Measurements from ENCODE around the gene TRMT10A.
"Not testable (repeated sequence)": the region's sequence is repeated elsewhere in the genome, so short reads cannot be mapped to it uniquely, and the experiment has no call there.

TRMT10A gene

GRCh38 chr4:99540277-99540939 is 23.4 kb downstream of the TRMT10A start:
- FAIRE-seq (no peak), DNase-seq (ENCODE audit: insufficient read length) (no peak)
- TF ChIP-seq POLR2AphosphoS5 (IDR thresholded peaks at IDR 0.05; ENCODE audit: low read depth, low read length) (no peak), TAF1 (IDR thresholded peaks at IDR 0.05; ENCODE audit: borderline replicate concordance, low read depth, low read length) (no peak), POLR2A (IDR thresholded peaks at IDR 0.05; ENCODE audit: low read depth, low read length) (no peak)

- TF ChIP-seq POLR2AphosphoS5 (IDR thresholded peaks at IDR 0.05; ENCODE audit: low read depth, low read length), result no peak
- no peak for TF ChIP-seq POLR2A (IDR thresholded peaks at IDR 0.05; ENCODE audit: low read depth, low read length)
- TF ChIP-seq TAF1 (IDR thresholded peaks at IDR 0.05; ENCODE audit: borderline replicate concordance, low read depth, low read length), result no peak
- DNase-seq (ENCODE audit: insufficient read length) (no peak), FAIRE-seq (no peak)
Measured at GRCh38 chr4:99537674-99538073, 26.2 kb downstream of the TRMT10A start.

- DNase-seq (ENCODE audit: insufficient read length), result no peak
- no peak for FAIRE-seq
- no peak for TF ChIP-seq TAF1 (IDR thresholded peaks at IDR 0.05; ENCODE audit: borderline replicate concordance, low read depth, low read length)
- TF ChIP-seq POLR2AphosphoS5 (IDR thresholded peaks at IDR 0.05; ENCODE audit: low read depth, low read length), result no peak
Measured at GRCh38 chr4:99536848-99537247, 27.0 kb downstream of the TRMT10A start.

GRCh38 chr4:99536271-99536670 is 27.6 kb downstream of the TRMT10A start:
- TF ChIP-seq POLR2A (IDR thresholded peaks at IDR 0.05; ENCODE audit: low read depth, low read length), result no peak
- TF ChIP-seq POLR2AphosphoS5 (IDR thresholded peaks at IDR 0.05; ENCODE audit: low read depth, low read length), result no peak
- no peak for TF ChIP-seq TAF1 (IDR thresholded peaks at IDR 0.05; ENCODE audit: borderline replicate concordance, low read depth, low read length)
- FAIRE-seq (no peak), DNase-seq (ENCODE audit: insufficient read length) (no peak)

- DNase-seq (ENCODE audit: insufficient read length); FAIRE-seq: not testable (repeated sequence)
Measured at GRCh38 chr4:99534699-99535098, 29.1 kb downstream of the TRMT10A start.

- DNase-seq (ENCODE audit: insufficient read length) (no peak), FAIRE-seq (no peak)
- TF ChIP-seq POLR2AphosphoS5 (IDR thresholded peaks at IDR 0.05; ENCODE audit: low read depth, low read length), result no peak
Measured at GRCh38 chr4:99529956-99530355, 33.9 kb downstream of the TRMT10A start.

- FAIRE-seq, result no peak
- TF ChIP-seq TAF1 (IDR thresholded peaks at IDR 0.05; ENCODE audit: borderline replicate concordance, low read depth, low read length) (no peak), POLR2AphosphoS5 (IDR thresholded peaks at IDR 0.05; ENCODE audit: low read depth, low read length) (no peak), POLR2A (IDR thresholded peaks at IDR 0.05; ENCODE audit: low read depth, low read length) (no peak)
- no peak for DNase-seq (ENCODE audit: insufficient read length)
Measured at GRCh38 chr4:99529228-99529627, 34.6 kb downstream of the TRMT10A start.

- DNase-seq (ENCODE audit: insufficient read length) (no peak), FAIRE-seq (no peak)
- no peak for TF ChIP-seq POLR2A (IDR thresholded peaks at IDR 0.05; ENCODE audit: low read depth, low read length)
Measured at GRCh38 chr4:99518601-99519295, 45.1 kb downstream of the TRMT10A start.

GRCh38 chr4:99510721-99511120 is 53.1 kb downstream of the TRMT10A start, which contains the start of gene C4orf17:
TSS of gene C4orf17 (plus strand) at chr4:99511021. CDS start at chr4:99513082, 2,061 bp downstream.
- TF ChIP-seq TAF1 (IDR thresholded peaks at IDR 0.05; ENCODE audit: borderline replicate concordance, low read depth, low read length) (no peak), POLR2AphosphoS5 (IDR thresholded peaks at IDR 0.05; ENCODE audit: low read depth, low read length) (no peak)
- DNase-seq (ENCODE audit: insufficient read length) (no peak), FAIRE-seq (no peak)

- TF ChIP-seq POLR2A (IDR thresholded peaks at IDR 0.05; ENCODE audit: low read depth, low read length), result no peak
- no peak for TF ChIP-seq POLR2AphosphoS5 (IDR thresholded peaks at IDR 0.05; ENCODE audit: low read depth, low read length)
- TF ChIP-seq TAF1 (IDR thresholded peaks at IDR 0.05; ENCODE audit: borderline replicate concordance, low read depth, low read length), result no peak
- FAIRE-seq, result no peak
- no peak for DNase-seq (ENCODE audit: insufficient read length)
Measured at GRCh38 chr4:99507762-99508161, 56.1 kb downstream of the TRMT10A start.

GRCh38 chr4:99507349-99507748 is 56.5 kb downstream of the TRMT10A start:
- FAIRE-seq (no peak), DNase-seq (ENCODE audit: insufficient read length) (no peak)
- no peak for TF ChIP-seq POLR2A (IDR thresholded peaks at IDR 0.05; ENCODE audit: low read depth, low read length)

GRCh38 chr4:99506781-99507180 is 57.1 kb downstream of the TRMT10A start:
- TF ChIP-seq POLR2AphosphoS5 (IDR thresholded peaks at IDR 0.05; ENCODE audit: low read depth, low read length) (no peak), TAF1 (IDR thresholded peaks at IDR 0.05; ENCODE audit: borderline replicate concordance, low read depth, low read length) (no peak), POLR2A (IDR thresholded peaks at IDR 0.05; ENCODE audit: low read depth, low read length) (no peak)
- FAIRE-seq, result no peak
- DNase-seq (ENCODE audit: insufficient read length), result no peak
